ENCODE data around the gene EYS.
"Not testable (repeated sequence)": the region's sequence is repeated elsewhere in the genome, so short reads cannot be mapped to it uniquely, and the experiment has no call there.

The EYS gene

DNA sequence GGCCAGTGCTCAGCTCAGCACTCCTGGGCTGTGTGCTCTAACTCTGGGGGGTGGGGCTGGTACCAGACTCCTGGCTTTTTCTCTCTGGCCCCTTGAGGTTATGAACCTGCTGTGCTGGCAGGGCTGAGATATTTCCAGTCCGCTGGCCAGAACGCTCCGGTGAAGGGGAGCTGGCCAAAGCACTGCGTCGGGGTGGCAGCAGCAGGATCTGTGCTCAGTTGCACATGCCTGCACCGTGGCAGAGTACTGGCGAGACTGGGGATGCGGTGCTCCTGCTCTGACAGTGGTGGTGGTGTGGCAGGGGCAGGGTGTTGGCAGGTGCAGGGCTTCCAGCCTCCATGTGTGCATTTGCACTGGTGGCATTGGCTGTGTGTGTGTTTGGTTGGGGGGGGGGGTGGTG is 1697.0 kb downstream of the EYS start:
- no peak for DNase-seq

DNA sequence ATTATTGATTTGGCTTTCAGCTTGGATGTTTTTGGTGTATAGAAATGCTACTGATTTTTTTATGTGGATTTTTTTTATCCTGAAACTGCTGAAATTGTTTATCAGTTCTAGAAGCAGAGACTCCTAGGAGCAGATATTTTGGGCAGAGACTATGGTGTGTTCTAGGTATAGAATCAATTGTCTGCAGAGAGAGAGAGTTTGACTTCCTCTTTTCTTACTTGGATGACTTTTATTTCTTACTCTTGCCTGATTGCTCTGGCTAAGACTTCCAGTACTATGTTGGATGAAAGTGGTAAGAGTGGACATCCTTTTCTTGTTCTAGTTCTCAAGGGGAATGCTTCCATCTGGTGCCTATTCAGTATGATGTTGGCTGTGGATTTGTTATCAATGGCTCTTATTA is 1700.8 kb downstream of the EYS start:
- DNase-seq, result no peak

DNA sequence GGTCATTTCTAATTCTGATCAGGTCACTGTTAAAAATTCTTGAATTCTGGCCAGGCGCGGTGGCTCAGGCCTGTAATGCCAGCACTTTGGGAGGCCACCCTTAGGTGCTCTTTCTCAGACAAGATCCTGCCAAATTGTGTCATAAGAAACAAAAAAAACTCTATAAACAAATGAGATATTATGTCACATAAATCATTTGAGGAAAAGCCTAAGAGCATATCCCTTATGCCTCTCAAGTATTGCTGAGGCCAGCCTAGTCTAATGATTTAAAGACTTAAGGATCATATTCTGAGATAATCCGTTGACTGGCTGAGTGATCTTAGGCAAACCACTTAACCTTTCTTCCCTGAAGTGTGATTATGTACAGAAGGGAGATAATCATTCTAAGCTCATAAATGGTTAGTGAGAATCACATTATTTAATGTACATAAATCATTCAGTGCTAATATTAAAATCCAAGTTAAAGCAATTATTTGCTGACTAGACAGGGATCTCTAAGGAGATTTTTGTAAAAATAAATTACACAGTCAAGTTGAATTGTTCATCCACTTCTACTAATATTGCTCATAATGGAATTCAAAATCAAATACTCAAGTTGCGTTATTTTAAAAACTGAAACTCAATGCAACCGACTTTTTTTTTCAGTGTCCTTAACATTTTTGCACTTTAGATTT is 1706.1 kb downstream of the EYS start:
- DNase-seq, result no peak

DNA sequence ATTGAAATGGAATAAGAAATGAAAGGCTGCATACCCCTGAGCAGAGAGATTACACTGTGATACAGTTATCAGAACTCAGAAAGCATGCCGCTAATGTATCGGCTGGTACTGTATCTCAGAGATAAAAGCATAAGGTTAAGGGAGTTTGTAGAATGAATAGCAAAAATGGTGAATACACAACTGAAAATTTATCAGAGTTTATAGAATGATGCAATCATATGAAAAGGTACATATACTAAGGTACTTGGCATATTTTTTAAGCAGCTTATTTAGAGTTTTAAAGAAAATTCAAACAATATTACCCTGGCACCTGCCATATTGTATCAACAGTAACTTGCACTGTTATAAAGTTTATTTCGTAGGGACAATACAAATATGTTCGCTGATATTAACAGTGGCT is 1707.4 kb downstream of the EYS start:
- DNase-seq, result no peak

DNA sequence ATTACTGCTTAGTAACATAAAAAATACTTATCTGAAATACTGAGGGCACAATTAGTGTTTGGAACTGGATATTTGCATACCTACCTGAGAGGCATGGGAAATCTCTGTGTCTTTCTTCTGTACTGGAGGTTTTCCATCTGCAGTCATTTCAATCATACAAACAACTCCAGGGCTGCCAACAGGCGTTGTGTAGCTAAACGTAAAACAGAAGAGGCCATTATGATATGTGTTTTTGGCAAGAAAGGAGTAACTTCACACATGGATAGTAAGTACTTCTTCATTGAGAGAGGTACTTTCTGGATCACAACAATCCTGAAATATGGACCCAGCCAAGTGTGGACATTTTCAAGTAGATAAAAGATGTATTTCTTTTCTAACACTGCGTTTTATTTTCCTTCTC is 1708.0 kb downstream of the EYS start:
- no peak for DNase-seq

DNA sequence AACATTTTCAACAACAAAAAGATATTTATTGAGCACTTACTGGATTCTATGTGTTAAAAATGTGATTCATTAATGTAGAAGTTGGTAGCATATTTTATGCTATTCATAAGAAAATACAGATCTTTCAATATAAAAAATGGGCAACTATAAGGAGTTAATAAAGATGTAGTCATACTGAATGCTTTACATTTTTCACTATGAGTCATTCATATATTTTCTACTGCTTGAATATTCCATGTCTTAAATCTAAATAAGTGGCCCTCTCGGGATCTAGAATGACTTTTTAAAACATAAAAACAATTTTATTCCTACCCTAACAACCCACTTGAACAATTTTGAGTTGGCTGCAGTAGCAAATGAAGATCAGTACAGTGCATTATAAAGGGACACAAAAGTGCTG is 1709.3 kb downstream of the EYS start:
- DNase-seq, result no peak

DNA sequence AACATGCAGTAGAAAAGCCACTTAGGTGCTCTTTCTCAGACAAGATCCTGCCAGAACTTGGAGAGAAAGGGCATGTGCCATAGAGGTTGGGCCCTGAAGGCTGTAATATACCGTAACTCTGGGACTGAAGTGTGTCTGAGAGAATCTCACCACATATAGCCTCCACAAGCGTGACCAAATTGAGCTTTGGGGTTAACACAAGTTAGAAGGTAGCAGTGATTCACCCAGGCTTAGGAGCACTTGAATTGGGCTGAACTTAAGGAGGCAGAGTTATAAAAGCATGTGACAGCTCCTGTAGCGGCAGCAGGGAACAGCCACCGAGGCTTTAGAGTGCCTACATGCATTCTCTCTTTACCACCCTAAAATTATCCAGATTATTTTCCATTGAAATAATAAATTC is 1709.8 kb downstream of the EYS start:
- no peak for DNase-seq

DNA sequence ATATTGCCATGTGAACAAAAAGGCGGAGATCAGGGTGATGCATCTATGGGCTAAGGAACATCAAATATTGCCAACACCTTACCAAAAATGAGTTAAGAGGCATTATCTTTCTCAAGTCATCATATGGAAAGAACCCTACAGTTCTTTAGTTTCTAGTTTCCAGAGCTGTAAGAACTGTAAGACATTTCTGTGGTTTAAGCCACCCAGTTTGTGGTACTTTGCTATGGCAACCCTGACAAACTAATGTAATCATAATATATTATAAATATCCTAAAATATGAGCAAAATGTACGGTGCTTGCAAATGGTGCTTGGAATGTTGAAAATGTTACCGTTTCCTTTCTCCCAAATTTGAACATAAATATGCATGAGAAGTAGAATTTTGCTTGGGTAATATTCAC is 1721.8 kb downstream of the EYS start:
- no peak for DNase-seq

DNA sequence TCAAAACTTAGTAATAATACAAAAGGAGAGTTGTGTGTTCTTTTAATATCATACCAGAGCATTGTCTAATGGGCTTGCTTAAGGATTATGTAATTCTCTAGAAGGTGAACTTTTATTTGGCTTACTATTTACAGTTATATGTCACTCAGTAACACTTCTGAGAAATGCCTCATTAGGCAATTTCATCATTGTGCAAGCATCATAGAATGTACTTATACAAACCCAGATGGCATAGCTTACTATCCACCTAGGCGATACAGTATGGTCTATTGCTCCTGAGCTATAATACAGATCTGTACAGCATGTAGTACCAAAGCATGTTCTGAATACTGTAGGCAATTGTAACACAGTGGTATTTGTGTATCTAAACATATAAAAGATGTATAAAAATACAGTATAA is 1731.3 kb downstream of the EYS start:
- DNase-seq, result no peak

DNA sequence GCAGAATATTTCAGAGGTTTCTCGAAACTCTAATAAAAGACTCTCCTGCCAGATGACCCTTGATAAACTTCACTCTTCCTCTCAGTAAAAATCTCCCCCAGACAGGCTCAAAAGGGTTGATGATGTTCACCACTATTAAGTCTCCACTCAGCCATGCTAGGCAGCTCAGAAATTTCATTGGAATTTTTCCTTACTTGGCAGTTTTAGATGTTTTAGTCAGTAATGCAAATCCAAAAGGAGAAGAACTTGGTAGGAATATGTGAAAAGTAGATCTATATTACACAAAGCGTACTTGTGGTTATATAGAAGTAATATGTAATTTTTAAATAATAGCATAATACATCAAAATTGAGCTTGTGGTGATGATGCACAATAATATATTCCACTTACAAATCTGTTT is 1738.4 kb downstream of the EYS start:
- DNase-seq, result no peak

DNA sequence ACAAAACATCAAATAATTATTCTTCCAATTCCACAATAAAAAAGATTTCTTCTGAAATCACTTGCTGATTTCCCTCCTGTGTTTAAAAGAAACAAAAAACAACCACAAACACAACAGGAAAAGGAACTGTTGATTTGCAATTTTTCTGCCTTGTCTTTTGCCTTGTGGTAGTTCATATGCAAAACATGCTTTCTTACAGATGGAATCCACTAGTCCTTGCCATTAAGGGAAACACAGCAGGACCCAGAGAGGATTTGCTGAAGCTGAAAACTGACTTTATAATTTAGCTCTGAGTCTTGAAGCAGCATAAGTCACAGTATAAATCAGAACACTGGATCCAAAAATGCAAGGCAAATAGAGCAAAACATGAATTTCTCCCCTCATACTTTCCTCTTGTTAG is 1742.7 kb downstream of the EYS start:
- DNase-seq, result no peak

DNA sequence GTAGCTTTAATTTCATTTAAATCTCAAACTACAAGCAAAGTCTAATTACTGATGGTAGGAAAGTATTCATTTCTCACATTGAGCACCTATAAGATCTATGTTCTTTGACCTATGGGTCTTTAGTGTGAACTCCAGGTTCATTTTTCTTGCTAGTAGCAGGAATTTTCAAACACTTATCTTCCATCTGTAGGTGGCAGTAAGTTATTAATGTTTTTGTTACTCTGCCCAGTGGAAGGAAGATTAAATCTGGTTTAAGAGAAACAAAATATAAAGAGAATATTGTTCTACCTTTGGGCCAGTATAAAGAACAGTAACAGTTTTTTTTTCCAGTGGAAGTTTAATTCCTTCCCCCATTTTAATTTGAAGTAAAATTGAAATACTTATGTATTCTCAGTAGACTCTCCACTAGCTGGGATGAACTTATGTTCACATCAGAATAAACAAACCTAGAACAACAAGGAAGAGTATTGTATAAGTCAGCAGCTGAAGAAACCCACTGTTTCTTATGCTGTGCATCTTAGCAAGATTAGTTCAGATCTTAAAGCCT is 1743.2 kb downstream of the EYS start:
- DNase-seq, result no peak

DNA sequence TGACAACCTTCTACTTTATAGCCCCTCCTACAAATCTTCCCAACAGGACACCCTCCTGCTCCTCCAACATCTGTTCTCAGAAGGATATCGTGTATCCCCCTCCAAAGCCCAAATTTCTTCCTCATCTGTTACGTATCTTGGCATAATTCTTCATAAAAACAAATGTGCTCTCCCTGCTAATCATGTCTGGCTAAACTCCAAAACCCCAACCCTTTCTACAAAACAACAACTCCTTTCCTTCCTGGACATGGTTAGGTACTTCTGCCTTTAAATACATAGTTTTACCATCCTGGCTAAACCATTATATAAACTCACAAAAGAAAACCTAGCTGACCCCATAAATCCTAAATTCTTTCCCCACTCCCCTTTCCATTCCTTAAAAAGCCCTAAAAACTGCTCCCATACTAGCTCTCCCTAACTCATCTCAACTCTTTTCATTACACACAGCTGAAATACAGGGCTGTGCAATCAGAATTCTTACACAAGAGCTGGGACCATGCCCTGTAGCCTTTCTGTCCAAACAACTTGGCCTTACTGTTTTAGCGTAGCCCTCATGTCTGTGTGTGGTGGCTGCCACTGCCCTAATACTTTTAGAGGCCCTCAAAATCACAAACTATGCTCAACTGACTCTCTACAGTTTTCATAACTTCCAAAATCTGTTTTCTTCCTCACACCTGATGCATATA is 1753.5 kb downstream of the EYS start:
- DNase-seq, result not testable (repeated sequence)

DNA sequence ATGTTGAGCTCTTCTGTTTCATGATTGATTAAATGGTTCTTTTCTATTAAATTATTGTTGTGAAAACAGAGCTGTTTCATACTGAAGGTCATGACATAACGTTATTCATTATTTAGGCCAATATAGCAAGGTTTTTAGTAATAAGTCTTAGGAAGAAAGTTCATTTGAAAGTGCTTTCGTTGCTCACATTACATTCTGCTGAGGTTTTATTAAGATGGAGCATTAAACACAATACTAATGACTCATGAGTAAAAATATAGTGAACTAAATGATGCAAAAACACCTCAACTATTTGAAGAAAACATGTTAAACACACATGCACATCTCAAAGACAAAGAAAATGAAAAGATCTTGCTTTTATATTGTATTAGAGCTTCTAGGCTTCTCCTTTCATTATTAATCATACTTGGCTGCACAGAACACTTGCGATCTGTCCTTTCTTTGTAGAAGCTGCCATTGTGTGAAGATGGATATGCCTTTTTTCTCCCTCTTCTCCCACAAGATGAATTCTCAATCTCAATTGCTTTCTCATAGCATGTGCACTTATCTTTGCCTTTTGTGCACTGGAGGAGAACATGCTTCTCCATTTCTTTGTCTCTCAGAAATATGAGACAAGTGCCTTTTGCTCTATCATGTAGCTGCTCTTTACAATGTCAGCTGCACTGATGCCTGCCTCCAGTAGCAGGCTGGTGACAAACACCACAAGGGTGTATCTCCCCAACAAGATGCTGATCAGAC is 1759.1 kb downstream of the EYS start:
- no peak for DNase-seq

DNA sequence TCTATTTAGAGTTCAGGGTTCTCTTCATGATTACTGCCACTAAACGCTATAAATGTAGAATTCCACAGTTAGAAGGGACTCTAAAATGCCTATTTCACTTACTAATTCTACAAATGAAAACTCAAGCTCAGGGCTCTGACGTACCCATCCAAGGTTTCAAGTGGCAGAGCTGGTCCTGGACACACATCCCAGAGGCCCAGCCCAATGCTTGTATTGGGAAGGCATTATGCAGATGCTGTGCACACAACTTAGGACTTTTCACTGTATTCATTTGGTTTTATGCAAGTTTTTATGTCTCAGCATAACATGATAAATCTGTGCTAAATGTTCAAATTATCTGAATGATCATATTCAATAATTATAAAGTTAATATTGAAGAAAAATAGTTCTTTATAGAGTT is 1761.0 kb downstream of the EYS start:
- DNase-seq, result no peak

DNA sequence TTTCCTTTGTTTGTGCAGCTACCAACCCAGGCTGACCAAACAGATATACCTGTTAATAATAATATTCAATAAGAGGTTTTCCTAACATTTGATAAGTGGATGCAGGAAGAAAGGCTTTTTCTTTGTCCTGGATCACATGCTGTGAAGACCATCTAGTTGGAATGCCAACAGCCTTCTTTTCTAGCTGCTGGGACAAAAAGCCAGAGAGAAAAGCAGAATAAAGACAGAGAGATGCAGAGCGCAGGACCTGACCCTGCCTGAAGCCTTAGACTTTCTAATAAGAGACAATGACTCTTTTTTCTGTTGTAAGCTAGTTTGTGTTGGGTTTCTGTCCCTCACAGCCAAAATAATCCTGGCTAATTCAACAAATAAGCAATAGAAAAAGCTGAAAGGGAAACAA is 1763.2 kb downstream of the EYS start:
- DNase-seq, result no peak

DNA sequence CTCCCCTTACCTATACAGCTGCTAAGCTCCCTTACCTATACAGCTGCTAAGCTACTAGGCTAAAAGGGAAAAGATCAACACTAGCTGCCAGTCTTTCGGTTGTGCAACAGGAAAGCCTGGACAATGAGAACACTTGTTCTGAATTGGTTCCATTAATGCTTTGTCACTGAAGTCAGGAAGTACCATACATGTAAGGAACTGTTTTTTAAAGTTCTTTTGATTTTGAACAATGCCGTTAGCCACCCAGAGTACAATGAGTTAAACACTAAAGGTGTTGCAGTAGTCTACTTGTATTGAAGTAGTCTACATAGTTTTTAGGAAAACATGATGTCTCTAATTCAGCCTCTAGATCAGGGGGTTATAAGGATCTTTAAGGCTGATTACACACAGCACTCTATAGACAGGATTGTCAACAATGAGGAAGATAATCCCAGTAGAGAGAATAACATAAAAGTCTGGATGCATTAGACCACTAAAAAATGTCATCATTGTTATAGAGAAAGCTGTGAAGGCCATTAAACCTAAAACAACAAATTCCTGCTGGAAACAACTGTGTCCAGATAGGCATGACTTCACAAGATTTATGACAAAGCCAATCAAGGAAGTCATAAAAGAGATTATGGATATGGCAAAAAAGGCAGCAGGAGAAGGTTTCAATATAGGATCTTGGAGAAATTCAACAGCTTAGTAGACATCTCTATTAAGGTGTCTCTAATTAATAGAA is 1765.1 kb downstream of the EYS start:
- no peak for DNase-seq

DNA sequence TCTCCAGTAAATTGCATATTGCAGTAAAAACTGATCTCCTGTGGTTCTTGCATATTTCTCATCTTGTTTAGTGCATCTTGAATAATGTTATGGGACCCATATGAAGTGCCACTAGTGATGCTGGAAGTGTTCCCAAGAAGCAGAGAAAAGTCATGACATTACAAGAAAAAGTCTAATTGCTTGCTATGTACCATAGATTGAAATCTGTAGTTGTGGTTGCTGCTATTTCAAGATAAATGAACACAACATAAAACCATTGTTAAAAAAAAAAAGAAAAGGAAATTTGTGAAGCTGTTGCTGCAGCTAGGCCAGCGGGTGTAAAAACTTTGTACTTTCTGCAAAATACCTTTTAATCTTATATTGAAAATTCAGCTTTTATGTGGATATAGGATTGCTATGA is 1767.0 kb downstream of the EYS start:
- DNase-seq, result no peak

DNA sequence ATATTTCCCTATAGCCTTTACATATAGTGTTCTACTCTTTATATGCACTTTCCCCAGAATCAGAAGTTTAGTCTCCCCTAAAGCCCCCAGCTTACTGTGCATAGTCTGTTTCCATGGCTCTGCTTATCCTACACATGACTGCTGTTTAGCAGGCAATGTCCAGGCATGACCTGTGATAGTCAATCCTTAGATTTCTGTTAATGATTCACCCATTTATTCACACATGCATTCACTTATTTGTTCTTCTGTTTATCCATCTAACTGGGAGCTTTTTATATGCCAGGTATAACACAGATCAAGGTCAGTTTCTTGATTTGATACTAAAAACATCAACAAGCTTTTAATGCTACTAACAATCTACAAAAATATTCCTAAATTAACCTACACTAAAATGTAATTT is 1770.6 kb downstream of the EYS start:
- no peak for DNase-seq

DNA sequence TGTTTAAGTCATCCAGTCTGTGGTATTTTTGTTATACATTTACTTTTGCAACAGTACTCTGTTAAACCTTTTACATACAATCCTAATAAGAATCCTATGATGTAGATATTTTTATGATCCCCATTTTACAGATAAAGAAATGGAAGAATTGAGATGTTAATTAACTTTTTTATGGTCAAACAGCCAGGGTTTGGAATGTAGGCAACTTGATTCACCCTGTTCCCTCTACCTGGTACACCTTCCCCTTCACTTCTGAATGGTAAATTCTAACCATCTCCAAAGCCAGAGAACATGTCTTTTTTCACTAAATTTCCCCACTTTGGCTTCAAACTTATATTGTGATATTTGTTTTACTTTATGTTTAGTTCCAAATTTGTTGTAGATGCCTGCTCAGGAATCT is 1771.3 kb downstream of the EYS start:
- DNase-seq, result no peak

DNA sequence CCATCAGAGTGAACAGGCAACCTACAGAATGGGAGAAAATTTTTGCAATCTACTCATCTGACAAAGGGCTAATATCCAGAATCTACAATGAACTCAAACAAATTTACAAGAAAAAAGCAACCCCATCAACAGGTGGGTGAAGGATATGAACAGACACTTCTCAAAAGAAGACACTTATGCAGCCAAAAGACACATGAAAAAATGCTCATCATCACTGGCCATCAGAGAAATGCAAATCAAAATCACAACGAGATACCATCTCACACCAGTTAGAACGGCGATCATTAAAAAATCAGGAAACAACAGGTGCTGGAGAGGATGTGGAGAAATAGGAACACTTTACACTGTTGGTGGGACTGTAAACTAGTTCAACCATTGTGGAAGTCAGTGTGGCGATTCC is 1773.1 kb downstream of the EYS start:
- not testable (repeated sequence) for DNase-seq

DNA sequence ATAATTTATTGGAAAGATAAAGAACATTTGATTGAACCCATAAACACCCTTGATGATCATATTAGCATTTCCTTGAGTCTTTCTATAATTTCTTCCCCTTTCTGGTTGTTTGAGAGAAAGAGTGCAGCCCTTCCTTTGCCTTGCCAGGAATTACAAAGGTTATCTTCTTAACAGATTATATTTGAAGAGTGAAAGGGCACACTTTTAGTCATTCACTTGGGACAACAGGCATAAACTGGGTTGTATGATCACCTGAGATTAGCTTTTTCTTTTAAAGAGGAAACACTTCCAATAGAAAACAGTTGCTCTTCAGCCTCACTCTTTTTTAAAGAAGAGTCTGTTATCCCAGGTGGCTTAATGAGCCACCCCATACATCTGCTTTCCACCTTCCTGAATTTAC is 1776.2 kb downstream of the EYS start:
- no peak for DNase-seq

DNA sequence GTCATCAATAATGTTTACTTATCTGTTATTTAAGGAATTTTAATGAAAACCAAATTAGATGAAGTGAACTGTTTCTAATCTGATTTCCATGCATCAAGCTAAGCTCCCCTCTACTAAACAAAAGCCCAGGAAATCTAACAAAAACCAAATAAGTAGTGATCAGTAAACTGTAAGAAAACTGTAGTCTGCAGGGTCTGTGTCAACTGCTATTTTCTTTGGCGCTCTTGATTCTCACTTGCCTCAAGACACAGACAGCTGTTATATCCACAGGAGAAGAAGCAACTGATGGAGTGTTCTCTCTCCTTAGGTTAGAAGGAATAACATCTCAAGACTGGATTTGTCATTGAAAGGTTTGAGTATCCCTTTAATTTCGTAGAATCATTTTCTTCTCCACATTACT is 1777.9 kb downstream of the EYS start:
- DNase-seq, result no peak
